Measurements from ENCODE around the gene HDGFL1.

The HDGFL1 gene

DNA sequence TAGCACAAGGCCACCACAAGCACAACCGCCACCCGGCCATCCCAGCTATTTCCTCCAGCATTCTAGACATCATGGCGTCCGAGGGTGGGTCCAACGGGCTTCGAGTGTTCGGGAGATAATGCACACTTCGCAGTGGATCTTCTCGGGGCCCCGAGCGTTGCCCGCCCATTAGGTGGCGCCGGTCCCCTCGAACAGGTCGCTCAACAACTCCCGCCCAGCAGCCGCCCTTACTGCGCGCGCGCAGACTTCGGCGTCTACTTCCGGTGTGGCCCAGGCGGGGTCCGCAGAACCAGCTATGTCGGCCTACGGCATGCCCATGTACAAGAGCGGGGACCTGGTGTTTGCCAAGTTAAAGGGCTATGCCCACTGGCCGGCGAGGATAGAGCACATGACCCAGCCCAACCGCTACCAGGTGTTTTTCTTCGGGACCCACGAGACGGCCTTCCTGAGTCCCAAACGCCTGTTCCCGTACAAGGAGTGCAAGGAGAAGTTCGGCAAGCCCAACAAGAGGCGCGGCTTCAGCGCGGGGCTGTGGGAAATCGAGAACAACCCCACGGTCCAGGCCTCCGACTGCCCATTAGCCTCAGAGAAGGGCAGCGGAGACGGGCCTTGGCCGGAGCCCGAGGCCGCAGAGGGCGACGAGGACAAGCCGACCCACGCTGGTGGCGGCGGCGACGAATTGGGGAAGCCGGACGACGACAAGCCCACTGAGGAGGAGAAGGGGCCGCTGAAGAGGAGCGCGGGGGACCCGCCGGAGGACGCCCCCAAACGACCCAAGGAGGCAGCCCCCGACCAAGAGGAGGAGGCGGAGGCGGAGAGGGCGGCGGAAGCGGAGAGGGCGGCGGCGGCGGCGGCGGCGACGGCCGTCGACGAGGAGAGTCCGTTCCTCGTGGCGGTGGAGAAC, at the start of gene HDGFL1:
TSS of gene HDGFL1 (plus strand) at position 286 of the 904 bp plus-strand sequence. CDS start at position 296, 10 bp downstream.
- DNase-seq: no peak

GRCh38 chr6:22521035-22521434, 48.3 kb upstream of the HDGFL1 start:
- DNase-seq: no peak

- no peak for DNase-seq
Observed at GRCh38 chr6:22526736-22527135, 42.6 kb upstream of the HDGFL1 start.

- DNase-seq: no peak
Observed at GRCh38 chr6:22529866-22530265, 39.5 kb upstream of the HDGFL1 start.

DNA sequence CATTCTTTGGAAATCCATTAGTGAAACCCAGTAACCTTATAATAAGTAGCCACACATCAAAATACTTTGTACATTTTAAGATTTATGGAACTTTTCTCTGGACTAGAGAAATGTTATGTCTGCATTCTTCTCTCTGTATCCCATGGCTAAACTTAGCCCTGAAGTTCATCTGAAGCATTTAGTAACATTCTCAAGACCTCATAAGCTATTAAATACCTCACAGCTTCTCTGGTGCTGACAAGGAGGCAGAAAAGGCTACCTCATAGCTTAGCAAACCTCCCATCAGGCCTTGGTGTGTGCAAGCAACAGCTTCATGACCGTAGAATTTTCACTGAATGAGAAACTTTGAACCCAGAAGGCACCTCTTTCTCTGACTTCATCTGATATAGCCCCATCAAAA, 38.9 kb upstream of the HDGFL1 start:
- no peak for DNase-seq

DNA sequence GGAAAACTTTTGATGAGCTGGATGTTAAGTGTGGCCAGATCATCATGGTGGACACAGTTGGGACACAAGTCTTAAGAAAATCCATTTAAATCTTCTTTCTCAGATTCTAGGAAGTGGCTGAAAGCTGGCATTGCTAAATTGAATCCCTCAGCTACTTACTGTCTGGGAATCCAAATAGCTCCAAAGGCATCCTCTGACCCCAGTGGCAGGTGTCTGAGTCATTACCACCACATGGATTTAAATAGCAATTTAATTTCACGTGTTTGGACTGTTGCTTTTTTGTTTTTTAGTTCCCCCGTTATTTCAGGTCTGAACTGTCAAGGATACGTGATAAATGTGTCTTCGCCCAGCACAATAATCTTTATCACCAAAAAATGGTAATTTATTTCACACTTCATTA, 33.2 kb upstream of the HDGFL1 start:
- DNase-seq: no peak

- DNase-seq: no peak
Observed at GRCh38 chr6:22544476-22544875, 24.9 kb upstream of the HDGFL1 start.

DNA sequence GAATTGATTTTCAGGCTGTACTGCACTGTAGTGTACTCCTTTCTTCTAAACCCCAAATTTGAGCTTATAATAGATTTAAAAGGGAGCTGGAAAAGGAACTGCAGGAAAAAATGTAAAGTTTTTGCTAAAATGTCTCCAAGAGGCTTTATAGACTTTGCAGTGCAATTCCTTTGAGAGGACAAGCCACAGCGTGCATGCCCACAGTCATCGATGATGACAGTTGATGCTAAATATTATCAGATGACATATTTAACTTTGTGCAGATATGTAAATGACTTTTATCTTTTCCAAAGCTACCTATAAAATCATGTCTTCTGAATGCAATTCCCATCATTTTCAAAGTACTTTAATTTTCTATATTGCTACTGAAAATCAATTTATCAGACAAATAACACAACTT, 24.3 kb upstream of the HDGFL1 start:
- DNase-seq: no peak

DNA sequence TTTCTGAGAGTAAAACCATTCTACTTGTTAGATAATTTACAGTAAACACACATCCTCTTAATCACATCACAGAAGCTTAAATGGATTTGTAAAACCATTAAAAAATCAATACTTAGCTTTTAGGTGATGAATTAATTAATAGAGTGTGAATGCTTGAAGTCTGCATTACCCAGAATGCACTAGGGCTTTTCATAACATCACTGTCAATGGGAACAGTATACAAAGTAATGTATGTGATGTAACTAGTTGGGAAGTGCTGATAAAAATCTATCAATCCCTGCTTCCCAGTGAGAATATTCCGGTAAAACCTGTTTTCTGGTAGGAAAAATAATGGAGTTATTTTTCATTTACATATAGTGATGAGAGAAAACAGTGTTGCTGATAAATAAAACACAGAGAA, 23.1 kb upstream of the HDGFL1 start:
- no peak for DNase-seq

DNA sequence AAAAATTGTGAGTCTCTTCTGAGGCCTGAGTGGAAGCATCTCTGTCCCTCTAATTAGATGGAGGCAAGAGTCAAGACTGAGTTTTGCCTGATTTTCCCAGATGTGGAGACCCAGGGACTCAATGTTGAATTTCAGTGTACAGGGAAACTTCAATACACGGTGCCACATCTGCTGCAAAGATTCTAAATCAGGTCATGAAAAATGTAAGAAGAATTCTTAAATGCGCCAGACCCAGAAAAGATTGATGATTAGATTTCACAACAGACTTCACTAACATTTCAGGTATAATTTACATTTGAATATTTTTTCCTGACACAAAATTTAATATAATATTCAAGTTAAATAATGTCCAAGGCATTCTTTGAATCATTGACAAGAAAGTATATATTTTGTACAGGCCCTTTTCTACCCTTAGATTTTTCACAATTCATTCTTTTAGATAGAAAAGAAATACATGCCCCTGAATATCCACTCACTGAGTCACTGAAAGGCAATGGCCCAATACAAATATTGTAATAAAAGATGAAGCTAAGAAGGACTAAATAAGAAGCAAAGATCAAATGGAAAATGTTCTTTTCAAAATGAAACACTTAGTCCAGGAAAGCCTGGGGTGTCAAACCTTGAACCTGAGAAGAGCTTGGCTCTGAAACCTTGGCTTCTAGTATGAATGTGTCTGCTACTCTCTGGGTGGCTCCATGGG, 18.2 kb upstream of the HDGFL1 start:
- DNase-seq: no peak

DNA sequence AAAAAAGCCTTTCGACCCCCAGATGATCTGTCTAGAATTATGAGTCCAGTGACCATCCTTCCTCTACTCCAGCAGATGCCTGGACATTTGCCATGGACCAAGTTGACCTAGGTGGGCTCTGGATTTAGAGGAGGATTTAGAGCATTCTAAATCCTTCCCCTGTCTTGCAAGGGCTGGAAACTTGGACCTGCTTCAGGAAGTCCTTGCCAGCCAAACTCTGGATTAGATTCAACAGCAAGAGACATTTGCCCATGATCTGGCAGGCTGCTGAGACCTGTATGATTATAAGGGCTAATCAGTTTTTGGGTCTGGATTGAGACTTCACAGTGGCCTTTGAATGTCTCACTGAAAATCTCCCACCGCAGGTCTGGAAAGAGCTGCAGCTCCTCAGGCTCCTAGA, 13.1 kb upstream of the HDGFL1 start:
- no peak for DNase-seq

- DNase-seq: no peak
Observed at GRCh38 chr6:22557007-22557406, 12.4 kb upstream of the HDGFL1 start.

GRCh38 chr6:22558288-22558882, 11.0 kb upstream of the HDGFL1 start:
- no peak for DNase-seq

DNA sequence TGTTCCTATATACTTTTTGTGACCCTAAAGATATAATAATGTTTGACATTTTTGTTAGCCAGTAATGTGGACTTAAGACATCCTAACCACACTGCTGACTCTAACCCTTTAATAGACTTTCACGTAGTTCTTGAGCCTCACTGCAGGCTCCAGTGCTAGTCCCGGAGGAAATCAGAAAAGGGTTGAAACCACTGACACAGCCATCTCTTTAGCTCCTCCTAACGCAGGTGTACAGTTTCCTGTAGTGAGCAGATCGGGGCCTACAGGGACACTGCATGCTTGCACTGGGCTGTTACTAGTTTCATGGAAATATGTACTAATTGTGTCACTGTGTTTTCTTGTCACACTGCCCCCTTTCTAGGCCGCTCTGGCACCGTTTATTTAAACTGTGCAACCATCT, 512 bp upstream of the HDGFL1 start:
- DNase-seq: no peak

- no peak for DNase-seq
Observed at GRCh38 chr6:22570185-22570551, 802 bp downstream of the HDGFL1 start.

GRCh38 chr6:22575190-22575589, 5.8 kb downstream of the HDGFL1 start:
- no peak for DNase-seq

- no peak for DNase-seq
Observed at GRCh38 chr6:22579439-22579838, 10.1 kb downstream of the HDGFL1 start.

DNA sequence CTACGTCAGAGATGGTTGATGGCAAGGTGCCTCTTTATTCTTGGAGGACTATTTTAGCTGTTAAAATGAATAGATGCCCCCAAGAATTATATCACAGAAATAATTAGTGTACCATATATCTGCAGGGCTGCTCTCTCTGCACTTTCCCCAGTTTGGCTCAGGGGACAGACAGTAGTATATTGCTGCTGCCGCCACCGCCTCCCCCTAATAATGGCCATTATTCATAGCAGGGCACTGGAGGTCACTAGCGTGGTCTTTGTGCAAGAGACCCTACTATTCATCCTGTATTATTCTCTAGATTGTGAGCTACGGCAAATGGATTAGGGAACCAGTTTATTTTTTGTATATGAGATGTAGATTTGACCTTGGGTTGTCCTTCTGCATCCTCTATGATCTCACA, 11.0 kb downstream of the HDGFL1 start:
- no peak for DNase-seq

GRCh38 chr6:22582417-22583205, 13.2 kb downstream of the HDGFL1 start:
- no peak for DNase-seq

DNA sequence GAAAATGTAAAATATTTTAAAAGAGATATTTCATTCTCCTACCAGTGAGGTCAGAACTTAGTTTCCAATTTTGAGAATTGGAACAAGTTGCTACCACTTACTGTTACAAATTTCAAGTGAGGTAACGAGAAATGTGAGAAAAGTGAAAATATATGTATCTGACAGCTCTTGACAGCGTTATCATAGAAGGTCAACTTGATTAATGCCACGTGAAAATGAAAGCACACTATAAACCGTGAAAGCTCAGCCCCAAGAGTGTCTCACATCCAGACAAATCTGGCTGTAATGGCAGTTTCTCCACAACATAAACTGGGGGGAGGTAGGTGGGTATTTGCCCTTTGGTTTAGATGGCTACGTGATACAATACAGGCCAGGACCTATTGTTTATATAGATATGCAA, 13.9 kb downstream of the HDGFL1 start:
- DNase-seq: no peak

DNA sequence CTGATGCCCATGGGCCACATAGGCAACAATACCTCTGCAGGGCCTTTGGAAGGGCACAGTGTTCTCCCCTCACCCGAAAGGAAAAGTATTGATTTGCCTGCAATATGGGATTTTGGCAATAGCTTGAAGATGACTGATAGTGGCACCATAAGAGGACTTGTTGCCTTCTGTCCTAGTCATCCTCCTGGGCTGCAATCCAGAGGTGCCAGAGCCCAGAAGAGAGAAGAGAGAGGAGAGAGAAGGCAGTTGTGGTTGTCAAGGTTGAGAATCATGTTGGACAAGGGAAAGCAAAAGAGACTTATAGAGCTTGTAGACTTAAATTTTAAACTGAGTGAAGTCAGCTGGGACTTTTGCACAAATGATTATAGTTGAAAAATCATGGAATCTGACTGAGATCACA, 14.6 kb downstream of the HDGFL1 start:
- DNase-seq: no peak

DNA sequence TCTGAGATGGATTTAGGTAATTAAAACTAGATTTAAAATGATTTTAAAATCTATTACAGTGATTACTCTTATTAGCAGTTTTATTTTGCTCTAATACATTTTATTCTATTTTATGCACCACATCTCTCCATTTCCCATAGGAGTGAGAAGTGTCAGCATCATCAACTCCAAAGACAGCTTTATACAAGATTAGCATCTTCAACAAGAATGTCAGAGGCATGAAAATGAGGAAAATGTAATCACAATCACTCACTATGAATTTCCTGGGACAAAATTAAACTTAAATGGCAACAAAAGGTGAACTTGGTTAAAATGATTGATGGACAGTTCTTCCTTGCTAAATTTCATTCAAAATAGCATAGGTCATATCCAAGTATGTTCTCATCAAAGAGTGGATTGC, 19.8 kb downstream of the HDGFL1 start:
- DNase-seq: no peak

GRCh38 chr6:22590423-22590822, 21.1 kb downstream of the HDGFL1 start:
- DNase-seq: no peak
